Measurements from ENCODE around the gene RAD51B.
A peak's percentile ranks its signal among the peaks of the same experiment; 100 is the strongest.

Gene RAD51B

GRCh38 chr14:68278576-68279436, 459.2 kb downstream of the RAD51B start:
- H3K4me3 ChIP-seq (replicated peaks in 1 of 2; ENCODE audit: low read depth in 2 of 2, low read length in 2 of 2), result no peak overlapping the region
- peak; percentile 43 to 54 for DNase-seq (ENCODE audit: low read depth in 2 of 2)
- TF ChIP-seq CTCF (IDR thresholded peaks at IDR 0.05; ENCODE audit: low read depth, low read length), result no peak

- H3K4me3 ChIP-seq (replicated peaks in 1 of 2; ENCODE audit: low read depth in 2 of 2, low read length in 2 of 2), result no peak overlapping the region
- no peak for TF ChIP-seq CTCF (IDR thresholded peaks at IDR 0.05; ENCODE audit: low read depth, low read length)
- no peak for DNase-seq (ENCODE audit: low read depth in 2 of 2)
Measured at GRCh38 chr14:68279437-68279720, 459.8 kb downstream of the RAD51B start.

GRCh38 chr14:68279777-68280233, 460.2 kb downstream of the RAD51B start:
- TF ChIP-seq CTCF (IDR thresholded peaks at IDR 0.05; ENCODE audit: low read depth, low read length), result no peak
- no peak overlapping the region for H3K4me3 ChIP-seq (replicated peaks in 1 of 2; ENCODE audit: low read depth in 2 of 2, low read length in 2 of 2)
- DNase-seq (ENCODE audit: low read depth in 2 of 2), result no peak

- no peak for DNase-seq (ENCODE audit: low read depth in 2 of 2)
- no peak overlapping the region for H3K4me3 ChIP-seq (replicated peaks in 1 of 2; ENCODE audit: low read depth in 2 of 2, low read length in 2 of 2)
- no peak for TF ChIP-seq CTCF (IDR thresholded peaks at IDR 0.05; ENCODE audit: low read depth, low read length)
Measured at GRCh38 chr14:68281497-68281896, 461.9 kb downstream of the RAD51B start.

- DNase-seq (ENCODE audit: low read depth in 2 of 2), result no peak
- TF ChIP-seq CTCF (IDR thresholded peaks at IDR 0.05; ENCODE audit: low read depth, low read length), result no peak
- no peak overlapping the region for H3K4me3 ChIP-seq (replicated peaks in 1 of 2; ENCODE audit: low read depth in 2 of 2, low read length in 2 of 2)
Measured at GRCh38 chr14:68282479-68283377, 463.1 kb downstream of the RAD51B start.

- no peak for TF ChIP-seq CTCF (IDR thresholded peaks at IDR 0.05; ENCODE audit: low read depth, low read length)
- DNase-seq (ENCODE audit: low read depth in 2 of 2), result no peak
- no peak overlapping the region for H3K4me3 ChIP-seq (replicated peaks in 1 of 2; ENCODE audit: low read depth in 2 of 2, low read length in 2 of 2)
Measured at GRCh38 chr14:68283378-68284123, 464.0 kb downstream of the RAD51B start.

Data from cardiac fibroblast (primary cell).